ENCODE results near the gene OR2J3. TPM values are rescaled to one million over a fixed set of nuclear protein-coding genes. Genes with fewer than 3 reads are reported as not detected.

Gene OR2J3
- polyA plus RNA-seq, 1 experiment: not detected

- POLR2A ChIA-PET: no interaction called here
- no peak for TF ChIP-seq CTCF (IDR thresholded peaks at IDR 0.05; ENCODE audit: low read depth, low read length)
- Histone ChIP-seq H3K9me3 (ENCODE audit: control insufficient read depth, insufficient read depth, low read length) (peaks cover 11% of the 10 kb centered on the region), H3K27ac (ENCODE audit: low read depth, low read length) (no peak overlapping the region), H3K4me3 (ENCODE audit: low read depth, low read length) (no peak overlapping the region), H3K27me3 (ENCODE audit: control insufficient read depth, insufficient read depth, low read length) (no peaks in the 10 kb centered on the region)
- CTCF ChIA-PET: no interaction called here
- no peak for DNase-seq (ENCODE audit: low read depth, low spot score)
Measured at GRCh38 chr6:29129326-29130012, 21.6 kb downstream of the OR2J3 start.

- ChIA-PET CTCF (no interaction called here), POLR2A (no interaction called here)
- no peak for DNase-seq (ENCODE audit: low read depth, low spot score)
- TF ChIP-seq CTCF (IDR thresholded peaks at IDR 0.05; ENCODE audit: low read depth, low read length): no peak
- Histone ChIP-seq H3K27ac (ENCODE audit: low read depth, low read length) (no peak overlapping the region), H3K27me3 (ENCODE audit: control insufficient read depth, insufficient read depth, low read length) (no peaks in the 10 kb centered on the region), H3K9me3 (ENCODE audit: control insufficient read depth, insufficient read depth, low read length) (peaks cover 11% of the 10 kb centered on the region), H3K4me3 (ENCODE audit: low read depth, low read length) (no peak overlapping the region)
Measured at GRCh38 chr6:29130644-29131043, 22.8 kb downstream of the OR2J3 start.

- POLR2A ChIA-PET: no interaction called here
- DNase-seq (ENCODE audit: low read depth, low spot score): no peak
- CTCF ChIA-PET: no interaction called here
- no peaks in the 10 kb centered on the region for H3K27me3 ChIP-seq (ENCODE audit: control insufficient read depth, insufficient read depth, low read length)
- H3K9me3 ChIP-seq (ENCODE audit: control insufficient read depth, insufficient read depth, low read length): peaks cover 11% of the 10 kb centered on the region
- H3K27ac ChIP-seq (ENCODE audit: low read depth, low read length): no peak overlapping the region
- no peak for TF ChIP-seq CTCF (IDR thresholded peaks at IDR 0.05; ENCODE audit: low read depth, low read length)
- no peak overlapping the region for H3K4me3 ChIP-seq (ENCODE audit: low read depth, low read length)
Measured at GRCh38 chr6:29131691-29132090, 23.8 kb downstream of the OR2J3 start.

GRCh38 chr6:29137724-29138123 is 29.9 kb downstream of the OR2J3 start:
- H3K9me3 ChIP-seq (ENCODE audit: control insufficient read depth, insufficient read depth, low read length): no peaks in the 10 kb centered on the region
- no peak overlapping the region for H3K4me3 ChIP-seq (ENCODE audit: low read depth, low read length)
- H3K27ac ChIP-seq (ENCODE audit: low read depth, low read length): no peak overlapping the region
- no peak for TF ChIP-seq CTCF (IDR thresholded peaks at IDR 0.05; ENCODE audit: low read depth, low read length)
- no peak for DNase-seq (ENCODE audit: low read depth, low spot score)
- CTCF ChIA-PET: no interaction called here
- POLR2A ChIA-PET: no interaction called here
- H3K27me3 ChIP-seq (ENCODE audit: control insufficient read depth, insufficient read depth, low read length): no peaks in the 10 kb centered on the region

GRCh38 chr6:29141606-29142005 is 33.7 kb downstream of the OR2J3 start:
- no peak overlapping the region for H3K27ac ChIP-seq (ENCODE audit: low read depth, low read length)
- ChIA-PET CTCF (no interaction called here), POLR2A (no interaction called here)
- no peak overlapping the region for H3K4me3 ChIP-seq (ENCODE audit: low read depth, low read length)
- H3K27me3 ChIP-seq (ENCODE audit: control insufficient read depth, insufficient read depth, low read length): no peaks in the 10 kb centered on the region
- H3K9me3 ChIP-seq (ENCODE audit: control insufficient read depth, insufficient read depth, low read length): no peaks in the 10 kb centered on the region
- no peak for DNase-seq (ENCODE audit: low read depth, low spot score)
- TF ChIP-seq CTCF (IDR thresholded peaks at IDR 0.05; ENCODE audit: low read depth, low read length): no peak

Measured in AG04450 (cell line).